ENCODE data around the gene DYNC2LI1.

The DYNC2LI1 gene

DNA sequence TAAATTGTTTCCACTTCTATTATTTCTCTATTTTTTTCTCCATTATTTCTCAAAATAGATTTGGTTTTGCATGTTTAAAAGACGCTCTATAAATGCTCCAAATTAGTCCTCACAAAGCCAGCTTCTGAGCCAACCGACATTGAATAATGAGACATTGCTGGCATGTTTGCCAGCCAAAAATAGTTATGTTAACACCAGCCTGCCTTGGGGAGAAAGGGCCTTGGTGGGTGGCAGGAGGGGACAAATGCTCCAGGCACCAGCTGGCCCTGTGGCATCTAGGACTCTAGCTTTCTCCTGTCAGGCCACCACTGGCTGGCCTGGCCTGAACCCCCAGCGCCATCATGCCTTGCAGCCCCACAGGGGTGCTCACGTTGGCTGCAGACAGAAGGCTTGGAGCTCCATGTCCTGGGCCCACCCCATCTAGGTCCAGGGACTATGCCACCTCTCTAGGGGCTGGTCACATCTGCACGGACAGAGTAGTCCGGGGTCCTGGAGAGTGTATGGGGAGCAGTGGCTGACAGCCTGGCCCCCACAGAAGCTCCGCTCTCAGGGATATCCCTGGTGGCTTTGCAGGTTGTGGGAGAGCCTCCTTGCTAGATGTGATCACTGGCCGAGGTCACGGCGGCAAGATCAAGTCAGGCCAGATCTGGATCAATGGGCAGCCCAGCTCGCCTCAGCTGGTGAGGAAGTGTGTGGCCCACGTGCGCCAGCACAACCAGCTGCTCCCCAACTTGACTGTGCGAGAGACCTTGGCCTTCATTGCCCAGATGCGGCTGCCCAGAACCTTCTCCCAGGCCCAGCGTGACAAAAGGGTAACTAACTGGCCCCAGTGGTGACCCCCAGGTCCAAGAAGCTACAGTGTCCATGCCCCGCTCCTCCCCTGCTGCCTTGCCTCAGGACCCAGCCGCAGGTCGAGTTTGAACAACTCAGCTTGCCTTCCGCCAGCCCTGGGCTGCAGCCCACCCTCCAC lies 77.5 kb downstream of the DYNC2LI1 start:
- DNase-seq = no peak

DNA sequence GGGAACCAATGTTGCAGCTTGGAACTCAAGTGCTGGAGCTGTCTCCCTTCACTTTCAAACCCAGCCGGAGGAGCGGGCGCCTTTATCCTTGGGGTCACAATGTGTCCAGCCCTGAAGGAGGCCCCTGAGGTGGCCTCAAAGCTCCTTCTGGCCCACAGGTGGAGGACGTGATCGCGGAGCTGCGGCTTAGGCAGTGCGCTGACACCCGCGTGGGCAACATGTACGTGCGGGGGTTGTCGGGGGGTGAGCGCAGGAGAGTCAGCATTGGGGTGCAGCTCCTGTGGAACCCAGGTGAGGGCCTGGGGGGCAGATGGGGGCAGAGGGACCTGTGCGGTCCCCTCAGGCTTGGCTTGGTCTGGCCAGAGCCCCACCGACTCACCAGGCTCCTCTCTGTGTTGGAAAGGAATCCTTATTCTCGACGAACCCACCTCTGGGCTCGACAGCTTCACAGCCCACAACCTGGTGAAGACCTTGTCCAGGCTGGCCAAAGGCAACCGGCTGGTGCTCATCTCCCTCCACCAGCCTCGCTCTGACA lies 78.4 kb downstream of the DYNC2LI1 start:
- no peak for DNase-seq

DNA sequence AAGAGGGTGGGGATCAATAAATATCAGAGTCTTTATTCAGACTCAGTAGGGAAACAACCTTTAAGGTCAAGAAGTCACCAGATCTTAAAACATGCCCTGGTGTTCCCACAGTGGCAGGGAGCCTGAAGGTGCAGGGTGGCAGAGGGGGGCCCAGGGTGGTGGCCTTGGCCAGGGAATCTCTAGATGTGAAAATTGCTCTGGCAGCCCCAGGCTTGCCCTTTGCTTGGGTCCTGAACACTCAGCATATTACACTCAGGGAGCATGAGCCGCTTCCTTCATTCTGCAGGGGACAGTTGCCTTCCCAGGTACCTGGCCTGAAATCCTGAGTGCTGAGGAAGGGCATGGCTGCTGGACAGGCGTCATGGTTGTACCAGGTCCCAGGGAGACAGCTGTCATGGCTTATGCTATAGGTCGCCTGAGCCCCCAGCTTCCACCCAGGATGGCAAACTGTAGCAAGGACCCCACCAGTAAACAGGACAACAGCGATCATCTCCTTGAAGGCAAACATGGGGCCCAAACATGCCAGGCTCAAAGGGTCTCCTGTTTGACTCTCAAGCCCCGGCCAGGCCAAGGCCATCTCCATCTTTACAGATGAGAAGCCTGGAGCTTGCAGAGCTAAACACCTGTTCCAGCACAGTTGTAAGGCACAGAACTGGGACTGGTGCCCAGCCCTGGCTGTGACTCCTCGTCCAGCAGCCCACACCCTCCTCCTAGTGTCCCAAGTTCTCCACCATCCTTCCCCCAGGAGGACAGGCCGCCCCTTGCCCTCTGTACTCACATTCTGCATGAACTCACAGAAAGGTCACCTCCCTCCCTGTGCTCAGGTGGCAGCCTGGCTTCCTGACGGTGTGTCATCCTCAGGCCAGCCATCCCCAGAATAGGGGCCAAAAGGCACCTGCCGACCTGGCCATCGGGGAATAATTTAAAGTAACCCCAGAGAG lies 79.6 kb downstream of the DYNC2LI1 start:
- no peak for DNase-seq

DNA sequence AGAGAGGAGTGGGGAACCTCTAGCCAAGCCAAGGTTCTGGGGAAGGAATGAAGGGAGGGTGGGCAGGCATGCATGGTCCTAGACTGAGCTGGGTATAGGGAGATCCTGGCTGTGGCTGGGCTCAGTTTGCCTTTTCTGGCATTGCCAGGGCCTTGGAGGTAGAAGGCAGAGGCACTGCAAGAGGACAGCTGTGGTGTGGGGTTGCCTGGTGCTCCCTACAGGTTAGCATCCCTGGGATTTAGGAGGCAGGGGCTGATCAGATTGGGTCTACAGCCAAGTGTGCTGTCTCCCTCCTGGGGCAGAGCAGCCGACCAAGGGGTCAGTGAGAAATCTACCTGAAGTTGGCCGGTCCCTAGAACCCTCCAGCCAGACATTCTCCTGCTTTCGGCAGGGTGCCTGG lies 80.8 kb downstream of the DYNC2LI1 start:
- no peak for DNase-seq

DNA sequence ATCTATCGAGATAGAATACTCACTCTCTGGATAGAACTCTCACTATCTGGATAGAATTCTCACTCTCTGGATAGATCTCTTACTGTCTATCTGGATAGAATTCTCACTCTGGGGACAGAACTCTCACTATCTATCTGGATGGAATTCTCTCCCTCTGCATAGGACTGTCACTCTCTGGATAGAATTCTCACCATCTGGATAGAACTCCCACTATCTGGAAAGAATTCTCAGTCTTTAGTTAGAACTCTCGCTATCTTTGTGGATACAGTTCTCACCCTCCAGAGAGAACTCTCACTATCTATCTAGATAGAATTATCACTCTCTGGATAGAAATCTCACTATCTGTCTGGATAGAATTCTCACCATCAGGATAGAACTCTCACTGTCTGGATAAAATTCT lies 81.5 kb downstream of the DYNC2LI1 start:
- DNase-seq = no peak

All from activated CD4-positive, CD25-positive, alpha-beta regulatory T cell treated with anti-CD3 and anti-CD28 coated beads, Interleukin-2, amount 50 U/mL, for 72 hours (primary cell).